ENCODE results near the gene UBE2N.

Gene UBE2N

GRCh38 chr12:93441617-93442410, at the start of gene UBE2N (continued):
- TF ChIP-seq PRDM2 (tag by site-specific recombination; IDR thresholded peaks at IDR 0.05; ENCODE audit: borderline replicate concordance) = no peak
- no peak for TF ChIP-seq MEIS1 (CRISPR knock-in tag; IDR thresholded peaks at IDR 0.05; ENCODE audit: borderline replicate concordance)
- no peak for TF ChIP-seq ZNF23 (tag by site-specific recombination; IDR thresholded peaks at IDR 0.05; ENCODE audit: borderline replicate concordance)
- peak; percentile 71 for TF ChIP-seq ZBTB8A (tag by site-specific recombination; IDR thresholded peaks at IDR 0.05)
- TF ChIP-seq ZBTB10 (tag by site-specific recombination; IDR thresholded peaks at IDR 0.05) = peak; percentile 72; the same call in 1 of the 2 replicates
- TF ChIP-seq ZNF571 (tag by site-specific recombination; IDR thresholded peaks at IDR 0.05) = no peak
- TF ChIP-seq SP2 (tag by site-specific recombination; IDR thresholded peaks at IDR 0.05) = peak; percentile 77
- TF ChIP-seq ZNF776 (tag by site-specific recombination; IDR thresholded peaks at IDR 0.05; ENCODE audit: borderline replicate concordance) = no peak
- TF ChIP-seq ZNF302 (tag by site-specific recombination; IDR thresholded peaks at IDR 0.05; ENCODE audit: low read depth) = no peak
- TF ChIP-seq TCF7L2 (IDR thresholded peaks at IDR 0.05; ENCODE audit: borderline replicate concordance, low read depth, low read length) = no peak
- no peak for TF ChIP-seq ZNF174 (tag by site-specific recombination; IDR thresholded peaks at IDR 0.05)
- peak; percentile 99 for TF ChIP-seq ZBTB26 (tag by site-specific recombination; optimal IDR thresholded peaks at IDR 0.05)
- no peak for TF ChIP-seq OSR2 (tag by site-specific recombination; IDR thresholded peaks at IDR 0.05)
- TF ChIP-seq BCL11A (tag by site-specific recombination; IDR thresholded peaks at IDR 0.05; ENCODE audit: low read depth) = no peak
- no peak for TF ChIP-seq ZNF792 (tag by site-specific recombination; IDR thresholded peaks at IDR 0.05)
- TF ChIP-seq ZBTB21 (tag by site-specific recombination; IDR thresholded peaks at IDR 0.05) = no peak
- TF ChIP-seq ZNF76 (tag by site-specific recombination; IDR thresholded peaks at IDR 0.05; ENCODE audit: borderline replicate concordance, low read depth) = peak; percentile 84; the same call in 1 of the 2 replicates
- 0 out of 2 replicates have a peak, but pooled peaks have one; percentile 56 for TF ChIP-seq ZNF610 (tag by site-specific recombination; IDR thresholded peaks at IDR 0.05; ENCODE audit: borderline replicate concordance)
- TF ChIP-seq ZFP69B (tag by site-specific recombination; IDR thresholded peaks at IDR 0.05) = peak; percentile 39; the same call in 1 of the 2 replicates
- TF ChIP-seq ZNF555 (tag by site-specific recombination; conservative IDR thresholded peaks at IDR 0.05) = no peak
- TF ChIP-seq ZNF580 (tag by site-specific recombination; IDR thresholded peaks at IDR 0.05) = no peak
- peak; percentile 97 for TF ChIP-seq ZBTB20 (tag by site-specific recombination; IDR thresholded peaks at IDR 0.05)
- no peak for TF ChIP-seq ZNF488 (tag by site-specific recombination; IDR thresholded peaks at IDR 0.05)
- TF ChIP-seq HIC1 (tag by site-specific recombination; IDR thresholded peaks at IDR 0.05) = peak; percentile 87
- no peak for TF ChIP-seq SETDB1 (IDR thresholded peaks at IDR 0.05; ENCODE audit: insufficient read length, low read length)
- peak; percentile 88 for TF ChIP-seq ZBTB1 (tag by site-specific recombination; IDR thresholded peaks at IDR 0.05)

Measured in HEK293 (cell line).